RWPE1 (cell line): ENCODE results near the gene GARS1.
"Not testable (repeated sequence)": the region's sequence is repeated elsewhere in the genome, so short reads cannot be mapped to it uniquely, and the experiment has no call there.

ENCODE experiments used
- CTCF ChIA-PET: fragments of 350-600 bp; sonication (Branson Sonifier 250); formaldehyde crosslinking; extraction: SDS; loops from one replicate; lab custom pipeline; 2021; lab: Yijun Ruan, JAX
- POLR2A ChIA-PET: fragments of 400-600 bp; formaldehyde crosslinking; extraction: SDS; loops from one replicate; lab custom pipeline; 2020; ENCODE audit warnings: antibody characterized with exemption; ENCODE audit not compliant: low non-redundant PET; lab: Yijun Ruan, JAX
- DNase-seq: peaks from one replicate; pipeline ENCODE4 v3.0.0; 2012; ENCODE audit warnings: low spot score
- H3K27ac ChIP-seq: fragments of 450-650 bp; 2 replicates; pipeline ENCODE4 v1.5.1; 2017
- TF ChIP-seq, protein P1 (sequence below): fragments of 450-650 bp; conservative IDR thresholded peaks from 2 replicates; pipeline ENCODE4 v1.5.1; 2017; ENCODE audit warnings: low read depth, mild to moderate bottlenecking

Gene GARS1

DNA sequence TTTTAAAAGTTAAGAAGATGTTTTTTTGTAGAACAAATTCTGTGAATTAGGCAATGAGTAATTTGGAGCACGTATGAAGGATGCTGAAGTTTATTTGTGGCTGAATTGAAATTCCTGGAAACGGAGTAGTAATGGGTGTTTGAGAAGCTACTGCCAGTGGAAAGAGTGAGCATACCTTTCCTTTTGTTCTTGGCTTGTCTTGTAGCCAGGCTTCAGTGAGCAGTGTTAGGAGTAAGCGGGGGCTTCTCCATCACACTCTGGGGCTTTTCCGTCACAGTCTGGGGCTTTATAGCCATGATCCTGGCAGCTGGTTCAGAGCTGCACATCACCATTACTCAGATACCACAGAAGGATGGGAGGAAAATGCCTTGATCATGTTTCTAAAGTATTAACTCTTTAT, 32.3 kb downstream of the GARS1 start:
- POLR2A ChIA-PET = no interaction called here
- DNase-seq = no peak
- H3K27ac ChIP-seq = no peak overlapping the region
- TF ChIP-seq, protein P1, sequence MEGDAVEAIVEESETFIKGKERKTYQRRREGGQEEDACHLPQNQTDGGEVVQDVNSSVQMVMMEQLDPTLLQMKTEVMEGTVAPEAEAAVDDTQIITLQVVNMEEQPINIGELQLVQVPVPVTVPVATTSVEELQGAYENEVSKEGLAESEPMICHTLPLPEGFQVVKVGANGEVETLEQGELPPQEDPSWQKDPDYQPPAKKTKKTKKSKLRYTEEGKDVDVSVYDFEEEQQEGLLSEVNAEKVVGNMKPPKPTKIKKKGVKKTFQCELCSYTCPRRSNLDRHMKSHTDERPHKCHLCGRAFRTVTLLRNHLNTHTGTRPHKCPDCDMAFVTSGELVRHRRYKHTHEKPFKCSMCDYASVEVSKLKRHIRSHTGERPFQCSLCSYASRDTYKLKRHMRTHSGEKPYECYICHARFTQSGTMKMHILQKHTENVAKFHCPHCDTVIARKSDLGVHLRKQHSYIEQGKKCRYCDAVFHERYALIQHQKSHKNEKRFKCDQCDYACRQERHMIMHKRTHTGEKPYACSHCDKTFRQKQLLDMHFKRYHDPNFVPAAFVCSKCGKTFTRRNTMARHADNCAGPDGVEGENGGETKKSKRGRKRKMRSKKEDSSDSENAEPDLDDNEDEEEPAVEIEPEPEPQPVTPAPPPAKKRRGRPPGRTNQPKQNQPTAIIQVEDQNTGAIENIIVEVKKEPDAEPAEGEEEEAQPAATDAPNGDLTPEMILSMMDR = no peak
- CTCF ChIA-PET = no interaction called here

DNA sequence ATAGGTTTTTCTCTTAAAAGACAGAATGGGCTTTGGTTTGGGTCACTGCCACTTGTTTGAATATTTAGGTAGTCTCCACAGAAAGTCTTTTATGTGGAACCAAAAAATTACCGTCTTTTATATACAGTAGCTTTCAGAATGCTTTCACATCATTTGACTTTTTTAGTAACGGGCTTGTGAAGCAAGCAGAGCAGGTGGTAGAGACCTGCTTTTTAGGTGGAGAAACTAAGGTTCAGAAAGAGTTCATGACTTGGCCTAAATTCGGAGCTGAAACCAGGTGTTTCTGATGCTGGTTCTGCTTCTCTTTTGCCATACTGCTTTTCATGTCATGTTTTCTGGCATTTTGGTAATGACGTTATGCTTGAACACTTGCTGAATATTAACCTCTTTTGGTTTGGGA, 36.3 kb downstream of the GARS1 start:
- ChIA-PET POLR2A (no interaction called here), CTCF (interaction anchor here (0.8 kb wide), 1 partner anchor 23 kb away, joined by 4 read pairs; no protein-coding TSS in a partner anchor)
- TF ChIP-seq, protein P1 = no peak
- no peak overlapping the region for H3K27ac ChIP-seq
- DNase-seq = no peak

DNA sequence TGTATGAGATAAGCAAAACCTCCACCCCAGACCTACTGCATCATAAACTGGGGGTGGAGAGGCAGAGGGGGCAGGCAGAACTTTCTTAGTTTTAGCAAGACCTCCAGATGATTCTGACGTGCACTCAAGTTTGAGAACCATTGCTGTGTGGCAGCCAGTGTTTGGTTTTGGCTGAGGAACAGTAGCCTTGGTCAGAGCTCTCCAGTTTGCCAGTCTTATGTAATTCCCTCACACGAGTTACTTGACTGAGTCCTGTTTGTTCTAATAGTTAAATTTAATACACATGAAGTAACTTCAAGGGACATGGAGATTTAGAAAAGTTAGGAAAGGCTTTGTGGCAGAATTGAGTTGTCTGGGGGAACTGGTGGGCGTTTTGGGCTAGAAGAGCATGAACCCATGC, 38.5 kb downstream of the GARS1 start:
- TF ChIP-seq, protein P1 = no peak
- ChIA-PET POLR2A (no interaction called here), CTCF (no interaction called here)
- no peak for DNase-seq
- no peak overlapping the region for H3K27ac ChIP-seq

DNA sequence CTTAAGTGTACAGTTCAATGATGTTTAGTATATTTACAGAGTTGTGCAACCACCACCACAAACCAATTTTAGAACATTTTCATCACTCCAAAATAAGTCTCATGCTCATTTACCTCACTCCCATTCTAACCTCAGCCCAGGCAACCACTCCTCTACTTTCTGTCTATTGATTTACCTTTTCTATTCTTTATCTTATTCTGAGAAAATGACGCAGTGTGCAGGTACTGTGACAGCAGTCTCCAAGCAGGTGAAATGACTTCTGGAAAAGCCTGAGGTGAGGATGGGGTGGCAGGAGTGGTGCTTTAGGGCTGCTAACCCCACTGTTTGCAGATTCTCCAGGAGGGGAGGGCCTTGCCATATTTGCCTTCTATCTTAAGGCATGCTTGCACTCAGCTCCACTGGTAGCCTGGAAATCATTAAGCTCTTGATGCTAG, 39.5 kb downstream of the GARS1 start:
- TF ChIP-seq, protein P1 = no peak
- no peak for DNase-seq
- no peak overlapping the region for H3K27ac ChIP-seq
- CTCF ChIA-PET = no interaction called here
- POLR2A ChIA-PET = no interaction called here

DNA sequence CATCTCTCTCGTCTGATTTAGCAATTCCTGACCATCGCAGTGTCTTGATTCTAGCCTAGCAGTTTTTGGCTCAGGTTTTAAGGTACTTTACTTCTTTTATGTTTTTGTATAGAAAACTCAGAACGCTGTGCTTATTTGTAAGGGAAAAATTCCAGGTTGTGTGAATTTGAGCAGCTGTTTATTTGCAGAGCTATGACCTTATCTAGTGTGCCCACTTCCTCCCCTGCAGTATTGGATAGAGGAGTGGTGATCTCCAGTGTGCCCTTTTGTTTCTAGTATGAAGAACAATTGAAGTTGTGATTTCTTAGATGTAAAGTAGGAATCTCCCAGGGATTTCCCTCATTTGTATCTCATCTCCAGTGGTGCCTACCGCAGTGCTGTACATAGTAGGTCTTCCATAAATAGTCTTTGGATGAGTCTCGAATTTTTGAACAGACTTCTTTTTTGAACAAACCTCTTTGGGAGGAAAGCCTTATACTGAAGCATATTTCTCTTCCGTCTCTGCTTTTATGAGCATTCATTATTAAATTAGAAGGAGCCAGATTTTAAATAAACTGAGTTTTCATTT, 40.0 kb downstream of the GARS1 start:
- no peak overlapping the region for H3K27ac ChIP-seq
- ChIA-PET CTCF (no interaction called here), POLR2A (interaction anchor here (0.7 kb wide), 1 partner anchor 29 kb away, joined by 3 read pairs; no protein-coding TSS in a partner anchor)
- no peak for DNase-seq
- TF ChIP-seq, protein P1 = no peak

DNA sequence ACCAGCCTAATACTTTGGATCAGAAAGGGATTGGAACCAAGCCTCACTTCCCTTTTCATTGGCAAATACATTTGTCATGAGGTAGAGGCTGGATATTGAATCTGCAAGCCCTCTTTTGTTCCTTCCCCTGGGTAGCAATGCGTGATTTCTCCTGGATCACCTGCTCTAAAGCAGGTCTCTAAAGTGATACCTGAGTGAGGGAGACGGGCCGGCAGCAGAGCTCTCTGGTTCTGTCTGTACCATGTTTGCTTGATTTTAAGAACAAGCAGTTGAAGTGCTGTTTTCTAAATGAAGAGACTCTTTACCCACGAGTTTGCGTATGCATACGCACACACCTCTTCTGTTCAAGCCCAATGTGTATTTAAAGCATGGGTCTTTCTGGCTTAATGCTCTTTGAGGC, 41.1 kb downstream of the GARS1 start:
- POLR2A ChIA-PET = no interaction called here
- TF ChIP-seq, protein P1 = no peak
- CTCF ChIA-PET = no interaction called here
- no peak overlapping the region for H3K27ac ChIP-seq
- no peak for DNase-seq

DNA sequence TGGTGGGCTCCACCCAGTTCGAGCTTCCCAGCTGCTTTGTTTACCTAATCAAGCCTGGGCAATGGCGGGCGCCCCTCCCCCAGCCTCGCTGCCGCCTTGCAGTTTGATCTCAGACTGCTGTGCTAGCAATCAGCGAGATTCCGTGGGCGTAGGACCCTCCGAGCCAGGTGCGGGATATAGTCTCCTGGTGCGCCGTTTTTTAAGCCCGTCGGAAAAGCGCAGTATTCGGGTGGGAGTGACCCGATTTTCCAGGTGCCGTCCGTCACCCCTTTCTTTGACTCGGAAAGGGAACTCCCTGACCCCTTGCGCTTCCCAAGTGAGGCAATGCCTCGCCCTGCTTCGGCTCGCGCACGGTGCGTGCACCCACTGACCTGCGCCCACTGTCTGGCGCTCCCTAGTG, 47.6 kb downstream of the GARS1 start:
- H3K27ac ChIP-seq, POLR2A ChIA-PET, DNase-seq: not testable (repeated sequence)
- CTCF ChIA-PET = interaction anchor here (0.8 kb wide), 1 partner anchor 21 kb away, joined by 4 read pairs; no protein-coding TSS in a partner anchor
